Vagina (tissue), 2 donors: ENCODE data around the gene NSD2. TPM values are rescaled to one million over a fixed set of nuclear protein-coding genes. Genes with fewer than 3 reads are reported as not detected.

ENCODE experiments used
- DNase-seq, 2 donors: peaks; one replicate each; pipeline ENCODE4 v3.0.0-alpha.2; 2017; ENCODE audit errors: extremely low spot score in 2 of 2
- H3K27ac ChIP-seq: fragments of 200-600 bp; sonication (generic); one replicate; pipeline ENCODE4 v1.5.1; 2019
- H3K27me3 ChIP-seq: fragments of 200-600 bp; sonication (generic); one replicate; pipeline ENCODE4 v1.5.1; 2019
- H3K36me3 ChIP-seq, 2 donors: fragments of 200-600 bp; sonication (generic); one replicate each; pipeline ENCODE4 v1.5.1; 2017 to 2019
- H3K4me1 ChIP-seq: fragments of 200-600 bp; sonication (generic); one replicate; pipeline ENCODE4 v1.5.1; 2019
- H3K4me3 ChIP-seq, 2 donors: fragments of 200-600 bp; sonication (generic); 1 replicate in 1 of 2; 2 replicates in 1 of 2; pipeline ENCODE4 v1.5.1; 2016 to 2019
- H3K9me3 ChIP-seq: fragments of 200-600 bp; sonication (generic); one replicate; pipeline ENCODE4 v1.5.1; 2019
- CTCF ChIP-seq, 3 experiments: fragments of 450-650 bp in 2 of 3; fragments of 200-600 bp in 1 of 3; sonication (generic) in 1 of 3; IDR thresholded peaks; one replicate each; pipeline ENCODE4 v1.5.1; 2017 to 2019; ENCODE audit warnings: antibody characterized with exemption in 3 of 3, mild to moderate bottlenecking in 2 of 3, moderate library complexity in 2 of 3
- POLR2A ChIP-seq, 2 donors: fragments of 450-650 bp; IDR thresholded peaks; one replicate each; pipeline ENCODE4 v1.6.1; 2017; ENCODE audit warnings: antibody characterized with exemption in 2 of 2, mild to moderate bottlenecking in 2 of 2, moderate library complexity in 2 of 2
- POLR2AphosphoS5 ChIP-seq, 2 donors: sonication (generic); formaldehyde crosslinking; IDR thresholded peaks; one replicate each; pipeline ENCODE4 v1.9.0; 2017; ENCODE audit warnings: antibody characterized with exemption in 2 of 2, mild to moderate bottlenecking in 2 of 2, low read depth in 1 of 2; ENCODE audit not compliant: insufficient read depth in 1 of 2
- intact Hi-C: fragments of 100-400 bp; cut with DNase I; formaldehyde crosslinking; loops from one replicate; pipeline ENCODE4 v1.15.1; 2023
- total RNA-seq: library from RNA; depleted of rRNA; stranded (reverse); fragments of >200 nt; gene quantifications from one replicate; pipeline ENCODE4 v1.2.3, GENCODE V29; 2016

Gene NSD2
- total RNA-seq, 1 donor from 2014 or later: 38.5 TPM

DNA sequence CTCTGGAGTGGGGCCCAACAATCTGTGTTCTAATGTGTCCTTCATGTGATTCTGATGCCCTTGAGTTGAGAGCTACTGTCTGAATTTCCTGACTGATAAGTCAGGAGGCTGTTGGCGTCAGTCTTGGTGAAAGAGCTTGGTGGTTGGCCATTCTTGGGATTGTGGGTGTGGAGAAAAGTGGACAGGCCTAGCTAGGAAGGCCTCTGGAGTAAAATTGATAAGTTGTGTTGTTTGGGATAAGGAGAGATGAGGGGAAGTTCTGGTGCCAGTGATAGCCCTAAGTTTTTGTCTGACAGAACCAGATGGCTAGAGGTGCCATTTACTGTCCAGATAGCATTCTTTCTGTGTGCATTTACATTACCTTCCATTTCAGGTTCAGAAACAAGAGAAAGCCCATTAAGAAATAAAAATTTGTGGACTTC, 11.7 kb downstream of the NSD2 start:
- Histone ChIP-seq H3K27me3 (no peaks in the 10 kb centered on the region), H3K27ac (no peak overlapping the region), H3K4me1 (no peaks in the 10 kb centered on the region), H3K9me3 (no peaks in the 10 kb centered on the region), H3K4me3 (no peak overlapping the region), H3K36me3 (no peaks in the 10 kb centered on the region)
- intact Hi-C loops: no loop called here
- TF ChIP-seq CTCF (IDR thresholded peaks at IDR 0.05) (no peak), POLR2A (IDR thresholded peaks at IDR 0.05) (no peak), POLR2AphosphoS5 (IDR thresholded peaks at IDR 0.05; ENCODE audit: insufficient read depth in 1 of 2, low read depth in 1 of 2) (no peak)
- DNase-seq: no peak

GRCh38 chr4:1883583-1883982, 12.4 kb downstream of the NSD2 start:
- DNase-seq: no peak
- Histone ChIP-seq H3K27ac (no peak overlapping the region), H3K4me3 (no peak overlapping the region), H3K36me3 (no peaks in the 10 kb centered on the region), H3K27me3 (no peaks in the 10 kb centered on the region), H3K4me1 (no peaks in the 10 kb centered on the region), H3K9me3 (no peaks in the 10 kb centered on the region)
- intact Hi-C loops: no loop called here
- TF ChIP-seq POLR2AphosphoS5 (IDR thresholded peaks at IDR 0.05; ENCODE audit: insufficient read depth in 1 of 2, low read depth in 1 of 2) (no peak), CTCF (IDR thresholded peaks at IDR 0.05) (no peak), POLR2A (IDR thresholded peaks at IDR 0.05) (no peak)

DNA sequence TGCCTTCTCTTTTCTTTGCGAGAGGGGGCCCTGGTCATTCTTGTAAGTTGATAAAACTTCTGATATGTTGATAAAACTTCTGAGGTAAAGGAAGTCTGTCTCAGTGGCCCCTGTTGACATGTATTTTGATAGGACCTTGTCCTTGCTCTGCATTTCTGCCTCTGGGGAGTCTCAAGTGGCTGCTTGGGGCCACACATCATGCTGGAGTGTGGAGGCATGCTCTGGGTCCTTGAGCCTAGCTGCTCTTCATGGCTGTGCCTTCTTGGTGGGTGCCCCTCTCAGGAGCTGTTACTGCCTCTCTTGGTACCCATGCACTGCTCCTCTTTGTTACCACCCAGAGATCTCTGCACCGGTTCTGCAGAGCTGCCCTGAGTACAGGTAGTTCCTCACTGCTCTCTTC, 14.2 kb downstream of the NSD2 start:
- Histone ChIP-seq H3K36me3 (no peaks in the 10 kb centered on the region), H3K27me3 (no peaks in the 10 kb centered on the region), H3K4me3 (no peak overlapping the region), H3K27ac (no peak overlapping the region), H3K9me3 (no peaks in the 10 kb centered on the region), H3K4me1 (no peaks in the 10 kb centered on the region)
- intact Hi-C loops: no loop called here
- TF ChIP-seq POLR2AphosphoS5 (IDR thresholded peaks at IDR 0.05; ENCODE audit: insufficient read depth in 1 of 2, low read depth in 1 of 2) (no peak), CTCF (IDR thresholded peaks at IDR 0.05) (no peak), POLR2A (IDR thresholded peaks at IDR 0.05) (no peak)
- DNase-seq: no peak

DNA sequence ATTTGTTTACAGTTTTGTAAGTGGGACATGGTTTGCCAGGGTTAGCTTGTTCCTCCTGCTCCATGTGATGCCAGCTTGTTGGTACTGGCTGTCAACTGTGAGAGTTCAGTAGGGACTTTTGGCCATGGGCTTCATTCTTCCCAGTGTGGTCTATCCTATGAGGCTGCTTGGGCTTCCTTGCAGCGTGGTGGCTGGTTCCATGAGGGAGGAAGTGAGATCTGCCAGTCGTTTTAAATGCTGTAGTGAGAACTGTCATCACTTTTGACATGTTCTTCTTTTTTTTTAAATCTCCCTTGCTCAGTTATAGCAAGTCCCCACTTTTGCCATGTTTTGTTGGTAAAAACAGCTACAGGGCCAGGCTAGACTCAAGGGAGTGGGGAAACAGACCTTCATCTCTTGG, 15.9 kb downstream of the NSD2 start:
- TF ChIP-seq POLR2AphosphoS5 (IDR thresholded peaks at IDR 0.05; ENCODE audit: insufficient read depth in 1 of 2, low read depth in 1 of 2) (no peak), POLR2A (IDR thresholded peaks at IDR 0.05) (no peak), CTCF (IDR thresholded peaks at IDR 0.05) (no peak)
- Histone ChIP-seq H3K27me3 (no peaks in the 10 kb centered on the region), H3K27ac (no peak overlapping the region), H3K36me3 (no peaks in the 10 kb centered on the region), H3K4me1 (no peaks in the 10 kb centered on the region), H3K4me3 (no peak overlapping the region), H3K9me3 (no peaks in the 10 kb centered on the region)
- intact Hi-C loops: no loop called here
- no peak for DNase-seq

DNA sequence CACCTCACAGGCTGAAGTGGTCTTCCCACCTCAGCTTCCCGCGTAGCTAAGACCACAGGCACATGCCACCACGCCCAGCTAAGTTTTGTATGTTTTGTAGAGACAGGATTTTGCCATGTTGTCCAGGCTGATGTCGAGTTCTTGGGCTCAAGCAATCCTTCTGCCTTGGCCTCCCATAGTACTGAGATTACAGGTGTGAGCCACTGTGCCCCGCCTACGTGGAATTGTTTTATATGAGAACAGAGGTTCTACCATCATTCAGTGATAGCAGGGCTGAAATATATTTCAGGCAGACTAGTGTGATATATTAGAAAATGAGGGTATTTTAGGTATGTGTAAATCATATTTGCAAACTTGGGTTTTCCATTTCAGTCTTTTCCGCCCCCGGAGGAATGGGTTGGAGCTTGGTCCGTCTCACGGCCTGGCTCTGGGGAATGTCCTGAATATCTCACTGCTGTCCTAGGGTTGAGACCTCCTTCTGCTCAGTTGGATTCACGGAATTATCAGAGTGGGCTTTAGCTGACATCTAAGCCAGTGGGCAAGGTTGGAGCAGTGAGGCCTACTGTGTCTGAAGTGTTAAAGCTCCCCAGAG, 19.9 kb downstream of the NSD2 start:
- DNase-seq: no peak
- H3K4me3 ChIP-seq: no peak overlapping the region
- intact Hi-C loops: no loop called here
- H3K27ac ChIP-seq: no peak overlapping the region
- no peaks in the 10 kb centered on the region for H3K4me1 ChIP-seq
- H3K27me3 ChIP-seq: no peaks in the 10 kb centered on the region
- no peaks in the 10 kb centered on the region for H3K9me3 ChIP-seq
- no peak for TF ChIP-seq POLR2A (IDR thresholded peaks at IDR 0.05)
- no peak for TF ChIP-seq POLR2AphosphoS5 (IDR thresholded peaks at IDR 0.05; ENCODE audit: insufficient read depth in 1 of 2, low read depth in 1 of 2)
- no peak for TF ChIP-seq CTCF (IDR thresholded peaks at IDR 0.05)
- no peaks in the 10 kb centered on the region for H3K36me3 ChIP-seq
